Cerebellar nuclear complex (tissue), 1 donor: ENCODE measurements around the gene ZNF487.

Experiments
- DNase-seq, 2 experiments: peaks; one replicate each; lab custom pipeline; 2025; lab: John Stamatoyannopoulos, UW

Gene ZNF487

DNA sequence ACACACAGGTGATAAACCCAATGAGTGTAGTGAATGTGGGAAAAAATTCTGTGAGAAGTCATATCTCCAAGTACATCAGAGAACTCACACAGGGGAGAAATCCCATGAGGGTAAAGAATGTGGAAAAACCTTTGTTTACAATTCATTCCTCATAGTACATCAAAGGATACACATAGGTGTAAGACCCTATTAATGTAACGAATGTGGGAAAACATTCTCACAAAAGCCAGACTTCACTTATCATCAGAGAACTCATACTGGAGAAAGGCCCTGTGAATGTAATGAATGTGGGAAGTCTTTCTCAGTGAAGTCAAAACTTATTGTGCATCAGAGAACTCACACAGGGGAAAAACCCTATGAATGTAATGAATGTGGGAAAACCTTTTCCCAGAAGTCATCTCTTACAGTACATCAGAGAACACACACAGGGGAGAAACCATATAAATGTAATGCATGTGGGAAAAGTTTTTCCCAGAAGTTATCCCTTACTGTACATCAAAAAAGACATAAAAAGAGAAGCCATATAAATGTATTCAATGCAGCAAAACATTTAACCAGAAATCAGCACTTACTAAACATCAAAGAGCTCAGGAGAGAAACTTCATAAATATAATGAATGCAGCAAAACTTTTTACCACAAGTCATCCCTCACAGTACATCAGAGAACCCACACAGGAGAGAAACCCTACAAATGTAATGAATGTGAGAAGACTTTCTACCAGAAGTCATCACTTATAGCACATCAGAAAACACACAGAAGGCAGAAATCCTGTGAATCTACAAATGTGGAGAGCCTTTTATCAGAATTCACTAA is 87.7 kb downstream of the ZNF487 start:
- DNase-seq: no peak
